Activated naive CD8-positive, alpha-beta T cell (primary cell): ENCODE measurements around the gene MYO7B.

ENCODE experiments used
- H3K27ac Mint-ChIP-seq: one replicate; pipeline ENCODE4 v1.8.0; 2021; ENCODE audit warnings: mixed read lengths
- H3K27me3 Mint-ChIP-seq: one replicate; pipeline ENCODE4 v1.8.0; 2021; ENCODE audit warnings: mixed read lengths
- H3K36me3 Mint-ChIP-seq: one replicate; pipeline ENCODE4 v1.8.0; 2021; ENCODE audit warnings: mixed read lengths
- H3K4me1 Mint-ChIP-seq: one replicate; pipeline ENCODE4 v1.8.0; 2021; ENCODE audit warnings: low read depth, mixed read lengths
- H3K4me3 Mint-ChIP-seq: one replicate; pipeline ENCODE4 v1.8.0; 2021; ENCODE audit warnings: mild to moderate bottlenecking, mixed read lengths
- H3K9me3 Mint-ChIP-seq: one replicate; pipeline ENCODE4 v1.8.0; 2021; ENCODE audit warnings: low read depth, mixed read lengths

MYO7B gene

GRCh38 chr2:127670055-127670956 is 134.8 kb downstream of the MYO7B start:
- H3K4me3 Mint-ChIP-seq: no peak overlapping the region
- H3K36me3 Mint-ChIP-seq: no peaks in the 10 kb centered on the region
- no peaks in the 10 kb centered on the region for H3K9me3 Mint-ChIP-seq
- H3K27me3 Mint-ChIP-seq: peaks cover 27% of the 10 kb centered on the region
- peaks cover 4% of the 10 kb centered on the region for H3K4me1 Mint-ChIP-seq
- H3K27ac Mint-ChIP-seq: no peak overlapping the region

GRCh38 chr2:127670957-127671290 is 135.4 kb downstream of the MYO7B start:
- Mint-ChIP-seq H3K4me1 (peaks cover 8% of the 10 kb centered on the region), H3K9me3 (no peaks in the 10 kb centered on the region), H3K4me3 (no peak overlapping the region), H3K27me3 (peaks cover 30% of the 10 kb centered on the region), H3K36me3 (no peaks in the 10 kb centered on the region), H3K27ac (no peak overlapping the region)

GRCh38 chr2:127671557-127672302 is 136.2 kb downstream of the MYO7B start:
- H3K4me3 Mint-ChIP-seq: no peak overlapping the region
- no peaks in the 10 kb centered on the region for H3K9me3 Mint-ChIP-seq
- peaks cover 31% of the 10 kb centered on the region for H3K27me3 Mint-ChIP-seq
- no peak overlapping the region for H3K27ac Mint-ChIP-seq
- no peaks in the 10 kb centered on the region for H3K36me3 Mint-ChIP-seq
- peaks cover 11% of the 10 kb centered on the region for H3K4me1 Mint-ChIP-seq

- H3K27me3 Mint-ChIP-seq: peaks cover 29% of the 10 kb centered on the region
- H3K27ac Mint-ChIP-seq: no peak overlapping the region
- no peak overlapping the region for H3K4me3 Mint-ChIP-seq
- H3K4me1 Mint-ChIP-seq: peaks cover 11% of the 10 kb centered on the region
- no peaks in the 10 kb centered on the region for H3K36me3 Mint-ChIP-seq
- no peaks in the 10 kb centered on the region for H3K9me3 Mint-ChIP-seq
Observed at GRCh38 chr2:127672341-127673224, 137.1 kb downstream of the MYO7B start.

GRCh38 chr2:127673291-127674069 is 138.0 kb downstream of the MYO7B start:
- Mint-ChIP-seq H3K4me3 (peak overlapping the region; percentile 83), H3K4me1 (peaks cover 11% of the 10 kb centered on the region), H3K27me3 (peaks cover 34% of the 10 kb centered on the region), H3K9me3 (no peaks in the 10 kb centered on the region), H3K36me3 (no peaks in the 10 kb centered on the region), H3K27ac (no peak overlapping the region)

- H3K4me1 Mint-ChIP-seq: peaks cover 11% of the 10 kb centered on the region
- H3K9me3 Mint-ChIP-seq: no peaks in the 10 kb centered on the region
- H3K4me3 Mint-ChIP-seq: peak overlapping the region; percentile 83
- no peak overlapping the region for H3K27ac Mint-ChIP-seq
- H3K36me3 Mint-ChIP-seq: no peaks in the 10 kb centered on the region
- peaks cover 34% of the 10 kb centered on the region for H3K27me3 Mint-ChIP-seq
Observed at GRCh38 chr2:127674241-127675209, 139.0 kb downstream of the MYO7B start.

GRCh38 chr2:127675331-127676261 is 140.1 kb downstream of the MYO7B start, which contains the start of gene LIMS2:
Gene LIMS2 (minus strand): TSS chr2:127675530. CDS start chr2:127675024, 506 bp downstream.
- peaks cover 25% of the 10 kb centered on the region for H3K27me3 Mint-ChIP-seq
- no peaks in the 10 kb centered on the region for H3K9me3 Mint-ChIP-seq
- H3K36me3 Mint-ChIP-seq: no peaks in the 10 kb centered on the region
- peak within 1 kb of the TSS; percentile 84 for H3K4me3 Mint-ChIP-seq
- peaks cover 11% of the 10 kb centered on the region for H3K4me1 Mint-ChIP-seq
- peak within 1 kb of the TSS; percentile 50 for H3K27ac Mint-ChIP-seq

- Mint-ChIP-seq H3K4me1 (peaks cover 11% of the 10 kb centered on the region), H3K4me3 (peak overlapping the region; percentile 58), H3K9me3 (no peaks in the 10 kb centered on the region), H3K27ac (no peak overlapping the region), H3K27me3 (peaks cover 22% of the 10 kb centered on the region), H3K36me3 (no peaks in the 10 kb centered on the region)
Observed at GRCh38 chr2:127676906-127677305, 141.4 kb downstream of the MYO7B start.

GRCh38 chr2:127678531-127678930 is 143.0 kb downstream of the MYO7B start:
- peaks cover 15% of the 10 kb centered on the region for H3K27me3 Mint-ChIP-seq
- no peak overlapping the region for H3K27ac Mint-ChIP-seq
- H3K4me3 Mint-ChIP-seq: no peak overlapping the region
- H3K4me1 Mint-ChIP-seq: peaks cover 14% of the 10 kb centered on the region
- H3K36me3 Mint-ChIP-seq: no peaks in the 10 kb centered on the region
- H3K9me3 Mint-ChIP-seq: no peaks in the 10 kb centered on the region

- H3K27ac Mint-ChIP-seq: no peak overlapping the region
- H3K36me3 Mint-ChIP-seq: no peaks in the 10 kb centered on the region
- no peak overlapping the region for H3K4me3 Mint-ChIP-seq
- H3K9me3 Mint-ChIP-seq: no peaks in the 10 kb centered on the region
- H3K27me3 Mint-ChIP-seq: peaks cover 13% of the 10 kb centered on the region
- H3K4me1 Mint-ChIP-seq: peaks cover 14% of the 10 kb centered on the region
Observed at GRCh38 chr2:127678991-127679390, 143.5 kb downstream of the MYO7B start.

- peaks cover 13% of the 10 kb centered on the region for H3K27me3 Mint-ChIP-seq
- no peak overlapping the region for H3K4me3 Mint-ChIP-seq
- no peaks in the 10 kb centered on the region for H3K9me3 Mint-ChIP-seq
- peaks cover 9% of the 10 kb centered on the region for H3K4me1 Mint-ChIP-seq
- H3K36me3 Mint-ChIP-seq: no peaks in the 10 kb centered on the region
- no peak overlapping the region for H3K27ac Mint-ChIP-seq
Observed at GRCh38 chr2:127679680-127680361, 144.3 kb downstream of the MYO7B start.

GRCh38 chr2:127680706-127681287 is 145.3 kb downstream of the MYO7B start:
- Mint-ChIP-seq H3K27me3 (peaks cover 12% of the 10 kb centered on the region), H3K9me3 (no peaks in the 10 kb centered on the region), H3K4me3 (no peak overlapping the region), H3K36me3 (no peaks in the 10 kb centered on the region), H3K27ac (no peak overlapping the region), H3K4me1 (peaks cover 7% of the 10 kb centered on the region)
